Osteocyte (in vitro differentiated cells): ENCODE measurements around the gene OR7D2. TPM values are rescaled to one million over a fixed set of nuclear protein-coding genes. Genes with fewer than 3 reads are reported as not detected.
"Not testable (repeated sequence)": the region's sequence is repeated elsewhere in the genome, so short reads cannot be mapped to it uniquely, and the experiment has no call there.

Source experiments
- DNase-seq: peaks from one replicate; pipeline ENCODE4 v3.0.0; 2021; ENCODE audit warnings: mixed read lengths; ENCODE audit not compliant: unreplicated experiment; ENCODE audit errors: extremely low spot score
- H3K27ac Mint-ChIP-seq: one replicate; pipeline ENCODE4 v1.8.0; 2021; ENCODE audit warnings: mild to moderate bottlenecking, mixed read lengths; ENCODE audit not compliant: unreplicated experiment
- H3K27me3 Mint-ChIP-seq: one replicate; pipeline ENCODE4 v1.8.0; 2021; ENCODE audit warnings: mixed read lengths; ENCODE audit not compliant: unreplicated experiment
- H3K36me3 Mint-ChIP-seq: one replicate; pipeline ENCODE4 v1.8.0; 2021; ENCODE audit warnings: mixed read lengths; ENCODE audit not compliant: unreplicated experiment
- H3K4me1 Mint-ChIP-seq: one replicate; pipeline ENCODE4 v1.8.0; 2021; ENCODE audit warnings: mixed read lengths; ENCODE audit not compliant: unreplicated experiment
- H3K4me3 Mint-ChIP-seq: one replicate; pipeline ENCODE4 v1.8.0; 2021; ENCODE audit warnings: mild to moderate bottlenecking, moderate library complexity, mixed read lengths; ENCODE audit not compliant: unreplicated experiment
- H3K9me3 Mint-ChIP-seq: one replicate; pipeline ENCODE4 v1.8.0; 2021; ENCODE audit warnings: mixed read lengths; ENCODE audit not compliant: unreplicated experiment
- CTCF ChIP-seq: fragments of 200-600 bp; sonication (generic); IDR thresholded peaks from 2 replicates; pipeline ENCODE4 v1.5.0; 2021; ENCODE audit warnings: antibody characterized with exemption, mild to moderate bottlenecking, moderate library complexity
- total RNA-seq: library from RNA; stranded (reverse); gene quantifications from 2 replicates; pipeline ENCODE4 v1.2.1, GENCODE V29; 2021

The OR7D2 gene
- total RNA-seq, 1 donor from 2014 or later: 0.86 TPM

GRCh38 chr19:9187191-9187590 lies 8.4 kb downstream of the OR7D2 start:
- Mint-ChIP-seq H3K4me1 (no peaks in the 10 kb centered on the region), H3K27me3 (no peaks in the 10 kb centered on the region), H3K36me3 (peaks cover 7% of the 10 kb centered on the region), H3K4me3 (no peak overlapping the region), H3K27ac (no peak overlapping the region), H3K9me3 (peaks cover 17% of the 10 kb centered on the region)
- DNase-seq: no peak
- no peak for TF ChIP-seq CTCF

GRCh38 chr19:9189535-9189934 lies 10.8 kb downstream of the OR7D2 start:
- Mint-ChIP-seq H3K27ac (no peak overlapping the region), H3K9me3 (peaks cover 17% of the 10 kb centered on the region)

GRCh38 chr19:9198044-9198443 lies 19.3 kb downstream of the OR7D2 start:
- not testable (repeated sequence) for H3K4me1 Mint-ChIP-seq, DNase-seq, H3K9me3 Mint-ChIP-seq, H3K4me3 Mint-ChIP-seq, H3K27me3 Mint-ChIP-seq, H3K36me3 Mint-ChIP-seq, H3K27ac Mint-ChIP-seq

More at GRCh38 chr19:9189535-9189934, 10.8 kb downstream of the OR7D2 start:
- no peak for DNase-seq
- Mint-ChIP-seq H3K4me3 (no peak overlapping the region), H3K36me3 (peaks cover 7% of the 10 kb centered on the region), H3K4me1 (no peaks in the 10 kb centered on the region), H3K27me3 (no peaks in the 10 kb centered on the region)
- TF ChIP-seq CTCF: no peak

- no peaks in the 10 kb centered on the region for H3K9me3 Mint-ChIP-seq
- no peaks in the 10 kb centered on the region for H3K36me3 Mint-ChIP-seq
- peaks cover 4% of the 10 kb centered on the region for H3K27me3 Mint-ChIP-seq
- H3K27ac Mint-ChIP-seq: no peak overlapping the region
- peak overlapping the region; percentile 48 for H3K4me3 Mint-ChIP-seq
- peak; percentile 94 for TF ChIP-seq CTCF
- peak; percentile 90 for DNase-seq
- peaks cover 5% of the 10 kb centered on the region for H3K4me1 Mint-ChIP-seq
Observed at GRCh38 chr19:9205501-9206113, 26.8 kb downstream of the OR7D2 start.

GRCh38 chr19:9219489-9219888 lies 40.7 kb downstream of the OR7D2 start, which contains the start of gene OR7D4:
TSS of gene OR7D4 (minus strand) at chr19:9219589. CDS start at chr19:9214837, 4,752 bp downstream.
- Mint-ChIP-seq H3K4me1 (no peaks in the 10 kb centered on the region), H3K27me3 (no peaks in the 10 kb centered on the region), H3K9me3 (peaks cover 46% of the 10 kb centered on the region), H3K27ac (no peak within 1 kb of the TSS), H3K36me3 (no peaks in the 10 kb centered on the region), H3K4me3 (no peak within 1 kb of the TSS)
- DNase-seq: no peak
- TF ChIP-seq CTCF: no peak

Other genes with a start within 250 kb of the OR7D2 start
- not detected in 2 replicates for gene MUC16, start 168.6 kb upstream of the OR7D2 start, total RNA-seq
- gene OR1M1, start 91.9 kb upstream of the OR7D2 start, total RNA-seq: not detected in 2 replicates
- gene OR7G2, start 71.5 kb upstream of the OR7D2 start, total RNA-seq: not detected in 2 replicates
- gene OR7G1, start 63.2 kb upstream of the OR7D2 start, total RNA-seq: not detected in 2 replicates
- gene OR7G3, start 52.0 kb upstream of the OR7D2 start, total RNA-seq: not detected in 2 replicates
- 24.8 and 31.4 TPM in 2 replicates for gene ZNF317, start 38.6 kb upstream of the OR7D2 start, total RNA-seq
- not detected in 2 replicates for gene OR7D4, start 40.6 kb downstream of the OR7D2 start, total RNA-seq
- not detected in 2 replicates for gene OR7E24, start 72.0 kb downstream of the OR7D2 start, total RNA-seq
- 6.4 and 7.7 TPM in 2 replicates for gene ZNF699, start 130.9 kb downstream of the OR7D2 start, total RNA-seq
- gene ZNF559, start 145.2 kb downstream of the OR7D2 start, total RNA-seq: 24.1 and 28.0 TPM in 2 replicates
- 5.9 and 6.6 TPM in 2 replicates for gene ZNF177, start 184.0 kb downstream of the OR7D2 start, total RNA-seq